Activated naive CD4-positive, alpha-beta T cell treated with anti-CD3 and anti-CD28 coated beads, Interleukin-2, amount 50 U/mL, for 16 hours (primary cell): ENCODE measurements around the gene RNF40.

Experiments
- DNase-seq: peaks from one replicate; pipeline ENCODE4 v3.0.0-alpha.2; 2020

Gene RNF40

DNA sequence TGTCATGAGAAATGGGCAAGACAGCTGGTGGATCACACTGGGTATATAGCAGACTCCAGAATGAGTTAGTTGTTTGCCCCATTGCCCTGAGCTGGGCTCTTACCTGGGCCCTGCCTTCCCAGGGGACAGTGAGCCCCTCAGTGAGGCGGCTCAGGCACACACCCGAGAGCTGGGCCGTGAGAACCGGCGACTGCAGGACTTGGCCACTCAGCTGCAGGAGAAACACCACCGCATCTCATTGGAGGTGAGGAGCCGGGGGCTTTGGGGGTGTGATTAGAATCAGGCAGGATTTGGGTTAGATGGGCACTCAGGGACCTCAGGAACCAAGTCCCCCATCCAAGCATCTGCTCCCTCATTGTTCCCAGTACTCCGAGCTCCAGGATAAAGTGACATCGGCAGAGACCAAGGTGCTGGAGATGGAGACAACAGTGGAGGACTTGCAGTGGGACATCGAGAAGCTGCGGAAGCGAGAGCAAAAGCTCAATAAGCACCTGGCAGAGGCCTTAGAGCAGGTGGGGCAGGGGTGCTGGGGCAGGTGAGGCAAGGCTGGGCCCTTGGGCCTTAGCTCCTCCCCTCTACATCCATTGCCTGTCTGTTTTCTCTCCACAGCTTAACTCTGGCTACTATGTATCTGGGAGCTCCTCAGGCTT, 2.8 kb downstream of the RNF40 start:
- DNase-seq, result no peak

DNA sequence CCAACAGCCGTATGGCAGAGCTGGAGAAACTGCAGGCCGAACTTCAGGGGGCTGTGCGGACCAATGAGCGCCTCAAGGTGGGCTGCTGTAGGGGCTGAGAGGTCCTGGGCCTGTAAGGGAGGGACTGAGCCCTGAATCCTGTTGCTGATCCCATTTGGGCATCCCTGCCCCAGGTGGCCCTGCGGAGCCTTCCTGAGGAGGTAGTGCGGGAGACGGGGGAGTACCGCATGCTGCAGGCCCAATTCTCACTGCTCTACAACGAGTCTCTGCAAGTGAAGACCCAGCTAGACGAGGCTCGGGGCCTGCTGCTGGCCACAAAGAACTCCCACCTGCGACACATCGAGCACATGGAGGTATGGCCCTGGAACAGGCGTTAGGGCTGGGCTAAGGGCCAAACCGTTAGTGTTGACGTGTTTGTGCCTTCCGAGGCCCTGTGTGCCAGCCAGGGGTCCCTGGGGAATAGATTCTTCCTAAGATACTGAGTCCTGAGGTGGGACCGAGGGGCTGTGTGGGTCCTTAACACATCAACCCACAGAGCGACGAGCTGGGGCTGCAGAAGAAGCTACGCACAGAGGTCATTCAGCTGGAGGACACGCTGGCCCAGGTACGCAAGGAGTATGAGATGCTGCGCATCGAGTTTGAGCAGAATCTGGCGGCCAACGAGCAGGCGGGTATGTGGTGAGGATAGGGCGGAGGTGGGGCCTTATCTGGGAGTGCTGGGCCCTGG, 4.2 kb downstream of the RNF40 start:
- DNase-seq, result no peak

DNA sequence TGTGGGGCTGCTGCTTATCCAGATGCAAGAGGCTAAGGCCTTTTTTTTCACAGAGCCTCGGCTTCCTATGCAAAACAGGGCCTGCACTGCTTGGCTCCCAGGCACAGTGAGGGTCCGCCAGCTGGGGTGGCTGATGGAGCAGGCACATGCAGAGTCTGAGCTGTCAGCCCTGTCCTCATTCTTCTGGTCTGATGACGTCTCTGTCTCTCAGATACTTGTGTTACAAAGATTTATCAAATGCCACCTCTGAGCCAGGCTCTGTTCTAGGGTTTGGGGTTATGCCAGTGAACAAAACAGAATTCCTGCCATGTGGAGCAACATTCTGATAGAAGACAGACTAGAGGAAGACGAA, 4.8 kb downstream of the RNF40 start:
- DNase-seq, result no peak

DNA sequence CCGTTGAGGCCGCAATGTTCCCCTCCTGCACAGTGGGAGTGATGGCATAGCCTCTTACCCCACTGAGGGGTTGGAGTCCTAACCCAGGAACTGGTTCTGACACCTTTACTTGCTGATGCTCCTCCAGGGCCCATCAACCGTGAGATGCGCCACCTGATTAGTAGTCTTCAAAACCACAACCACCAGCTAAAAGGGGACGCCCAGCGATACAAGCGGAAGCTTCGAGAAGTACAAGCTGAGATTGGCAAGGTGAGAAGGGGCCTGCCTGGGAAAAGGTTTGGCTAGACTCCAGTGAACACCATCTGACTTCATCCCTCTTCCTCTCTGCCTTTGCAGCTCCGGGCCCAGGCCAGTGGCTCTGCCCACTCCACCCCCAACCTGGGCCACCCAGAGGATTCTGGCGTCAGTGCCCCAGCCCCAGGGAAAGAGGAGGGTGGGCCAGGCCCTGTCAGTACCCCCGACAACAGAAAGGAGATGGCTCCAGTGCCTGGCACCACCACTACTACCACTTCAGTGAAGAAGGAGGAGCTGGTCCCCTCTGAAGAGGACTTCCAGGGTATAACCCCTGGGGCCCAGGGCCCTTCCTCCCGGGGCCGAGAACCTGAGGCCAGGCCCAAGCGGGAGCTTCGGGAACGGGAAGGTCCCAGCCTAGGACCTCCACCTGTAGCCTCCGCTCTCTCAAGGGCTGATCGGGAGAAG, 5.8 kb downstream of the RNF40 start:
- DNase-seq, result no peak

DNA sequence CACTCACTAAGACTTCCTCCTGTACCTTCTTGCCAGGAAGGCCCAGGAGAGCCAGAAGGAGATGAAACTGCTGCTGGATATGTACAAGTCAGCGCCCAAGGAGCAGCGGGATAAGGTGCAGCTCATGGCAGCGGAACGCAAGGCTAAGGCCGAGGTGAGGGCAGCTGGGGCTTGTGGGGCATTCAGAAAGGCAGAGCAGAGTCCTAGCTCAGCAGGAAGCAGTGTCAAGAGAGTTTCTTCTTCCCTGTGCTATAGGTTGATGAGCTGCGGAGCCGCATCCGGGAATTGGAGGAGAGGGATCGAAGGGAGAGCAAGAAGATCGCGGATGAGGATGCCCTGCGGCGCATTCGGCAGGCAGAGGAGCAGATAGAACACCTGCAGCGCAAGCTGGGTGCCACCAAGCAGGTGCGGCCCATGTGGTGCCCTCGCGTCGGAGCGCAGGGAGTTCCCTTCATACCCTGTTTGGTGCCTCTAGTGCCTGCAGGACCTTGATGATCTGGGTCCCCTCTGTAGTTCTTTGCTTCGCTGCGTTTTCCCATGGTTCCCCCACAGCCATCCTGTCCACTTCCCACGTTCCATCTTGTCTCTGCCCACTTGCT, 6.6 kb downstream of the RNF40 start:
- DNase-seq, result no peak

DNA sequence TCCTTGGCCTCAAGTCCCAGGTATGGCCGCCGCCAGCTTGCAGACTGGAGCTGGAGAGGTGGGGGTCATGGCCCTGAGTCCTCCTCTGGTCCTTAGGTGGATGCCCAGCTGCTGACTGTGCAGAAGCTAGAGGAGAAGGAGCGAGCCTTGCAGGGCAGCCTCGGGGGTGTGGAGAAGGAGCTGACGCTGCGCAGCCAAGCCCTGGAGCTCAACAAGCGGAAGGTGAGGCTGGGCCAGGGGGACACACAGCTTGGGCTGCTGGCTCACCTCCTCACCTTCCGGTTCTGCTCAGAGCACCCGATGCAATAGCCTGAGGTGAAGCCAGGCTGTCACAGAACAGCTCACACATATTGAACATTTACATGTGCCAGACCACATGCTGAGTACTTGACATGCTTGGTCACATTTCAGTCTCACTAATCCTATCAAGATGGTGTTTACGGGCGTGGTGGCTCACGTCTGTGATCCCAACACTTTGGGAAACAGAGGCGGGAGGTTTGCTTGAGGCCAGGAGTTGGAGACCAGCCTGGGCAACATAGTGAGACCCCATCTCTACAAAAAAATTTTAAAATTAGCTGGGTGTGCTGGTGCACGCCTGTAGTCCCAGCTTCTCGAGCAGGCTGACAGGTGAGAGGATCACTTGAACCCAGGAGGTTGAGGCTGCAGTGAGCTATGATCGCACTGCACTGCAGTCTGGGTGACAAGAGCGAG, 7.4 kb downstream of the RNF40 start:
- DNase-seq, result no peak

DNA sequence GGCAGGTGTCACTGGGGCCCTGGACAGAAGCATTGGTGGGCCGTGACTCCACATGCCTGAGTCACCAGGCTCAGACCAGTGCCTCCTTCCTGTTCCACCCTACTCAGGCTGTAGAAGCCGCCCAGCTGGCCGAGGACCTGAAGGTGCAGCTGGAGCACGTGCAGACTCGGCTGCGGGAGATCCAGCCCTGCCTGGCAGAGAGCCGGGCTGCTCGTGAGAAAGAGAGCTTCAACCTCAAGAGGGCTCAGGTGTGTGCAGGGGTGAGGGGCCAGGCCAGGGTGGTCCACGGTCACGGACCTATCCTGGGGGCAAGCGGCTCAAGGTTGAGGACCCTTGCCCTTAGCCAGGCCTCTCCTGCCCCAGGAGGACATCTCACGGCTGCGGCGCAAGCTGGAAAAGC, 9.6 kb downstream of the RNF40 start:
- no peak for DNase-seq

DNA sequence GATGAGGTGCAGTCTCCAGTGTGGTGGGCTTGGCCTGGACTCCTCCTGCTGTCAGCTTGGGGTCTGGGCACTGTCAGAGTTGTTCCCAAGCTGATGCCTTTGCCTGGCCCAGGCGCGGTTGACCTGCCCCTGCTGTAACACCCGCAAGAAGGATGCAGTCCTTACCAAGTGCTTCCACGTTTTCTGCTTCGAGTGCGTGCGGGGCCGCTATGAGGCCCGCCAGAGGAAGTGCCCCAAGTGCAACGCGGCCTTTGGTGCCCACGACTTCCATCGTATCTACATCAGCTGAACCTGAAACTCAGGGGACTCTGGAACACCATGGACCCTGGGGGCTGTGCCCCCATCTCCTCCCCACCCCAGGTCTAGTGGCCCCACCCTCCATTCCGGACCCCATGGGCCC, 11.7 kb downstream of the RNF40 start:
- no peak for DNase-seq

DNA sequence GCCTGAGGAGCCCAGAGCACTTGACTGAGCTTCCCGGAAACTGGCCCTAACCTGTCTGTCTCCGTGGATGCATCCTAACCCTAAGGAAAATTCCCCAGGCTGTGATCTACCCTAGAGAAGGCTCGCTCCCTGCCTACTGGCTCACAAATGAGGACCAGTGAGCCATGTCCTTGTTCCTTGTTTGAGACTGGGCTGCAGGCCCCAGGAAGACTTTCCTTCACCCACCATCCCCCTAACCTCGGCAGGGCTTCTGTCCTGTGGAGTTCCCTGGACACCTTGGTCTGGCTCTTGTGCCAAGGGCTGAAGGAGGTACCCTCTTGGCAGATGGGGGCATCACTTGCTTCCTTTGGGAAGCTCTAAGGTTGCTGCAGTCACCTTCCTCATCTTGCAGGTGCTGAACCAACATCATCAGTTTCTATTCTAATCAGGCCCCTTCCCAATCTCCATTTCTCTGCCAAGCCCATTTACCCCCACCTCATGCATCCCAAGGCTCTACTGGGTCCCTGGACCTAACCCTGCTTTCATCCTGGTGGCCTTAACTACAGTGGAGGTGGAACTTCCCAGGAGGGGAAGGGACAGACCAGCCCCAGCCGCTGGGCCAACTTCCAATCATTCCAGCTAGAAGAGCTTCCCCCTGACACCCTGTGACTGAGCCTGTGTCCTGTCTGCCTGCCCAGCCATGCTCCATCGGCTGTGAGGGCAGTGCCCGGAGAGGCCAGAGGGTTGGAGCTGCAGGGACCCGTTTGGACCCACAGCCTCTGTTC, 12.4 kb downstream of the RNF40 start:
- no peak for DNase-seq

DNA sequence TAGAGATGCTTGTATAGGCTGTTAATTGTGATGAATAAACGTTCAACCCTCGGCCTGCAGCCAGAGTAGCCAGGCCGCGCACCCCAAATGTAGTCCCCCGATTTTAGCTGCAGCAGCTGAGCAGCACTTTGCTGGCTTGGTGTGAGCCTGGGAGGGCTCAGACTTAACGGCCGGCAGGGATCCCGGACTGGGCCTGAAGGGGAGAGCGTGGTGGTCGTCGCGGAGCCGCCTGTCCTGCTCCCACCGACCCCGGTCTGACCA, 12.9 kb downstream of the RNF40 start:
- no peak for DNase-seq

DNA sequence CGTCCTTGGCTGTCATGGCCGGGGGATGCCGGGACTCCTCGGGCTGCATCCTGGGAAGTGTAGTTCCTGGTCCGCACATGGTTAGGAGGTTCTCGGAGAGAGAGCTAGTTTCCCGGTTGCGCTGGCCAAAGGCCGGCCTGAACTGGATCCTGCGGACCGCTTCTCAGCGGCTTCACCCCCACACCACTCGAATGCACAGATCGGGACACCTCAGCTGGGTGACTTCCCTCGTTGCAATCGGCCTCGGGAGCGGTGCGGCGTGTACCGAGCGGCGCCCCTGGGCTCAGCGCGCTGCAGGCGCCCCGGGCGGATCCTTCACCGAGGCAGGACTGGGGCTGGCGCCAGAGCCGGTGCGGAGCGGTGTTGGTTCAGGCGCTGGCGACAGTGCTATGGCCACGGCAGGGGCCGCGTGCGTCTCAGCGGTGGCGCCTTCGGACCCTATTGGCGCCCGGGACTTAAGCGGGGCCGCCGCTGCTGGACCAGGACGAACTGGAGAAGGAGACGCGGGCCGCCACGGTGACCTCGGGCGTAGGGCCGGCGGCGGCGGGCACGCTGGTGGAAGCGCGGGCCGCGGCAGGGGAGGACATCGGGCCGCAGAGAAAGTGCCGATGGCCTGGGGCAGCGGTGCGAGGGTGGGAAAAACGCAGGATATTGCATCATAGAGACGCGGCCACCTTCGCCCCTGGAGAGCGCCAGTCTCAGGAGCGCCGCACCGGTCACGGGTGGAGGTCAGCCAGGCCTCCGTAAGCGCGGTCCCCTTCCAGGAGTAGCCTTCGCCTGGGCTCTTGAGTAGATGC, 13.5 kb downstream of the RNF40 start:
- peak; percentile 75 for DNase-seq

DNA sequence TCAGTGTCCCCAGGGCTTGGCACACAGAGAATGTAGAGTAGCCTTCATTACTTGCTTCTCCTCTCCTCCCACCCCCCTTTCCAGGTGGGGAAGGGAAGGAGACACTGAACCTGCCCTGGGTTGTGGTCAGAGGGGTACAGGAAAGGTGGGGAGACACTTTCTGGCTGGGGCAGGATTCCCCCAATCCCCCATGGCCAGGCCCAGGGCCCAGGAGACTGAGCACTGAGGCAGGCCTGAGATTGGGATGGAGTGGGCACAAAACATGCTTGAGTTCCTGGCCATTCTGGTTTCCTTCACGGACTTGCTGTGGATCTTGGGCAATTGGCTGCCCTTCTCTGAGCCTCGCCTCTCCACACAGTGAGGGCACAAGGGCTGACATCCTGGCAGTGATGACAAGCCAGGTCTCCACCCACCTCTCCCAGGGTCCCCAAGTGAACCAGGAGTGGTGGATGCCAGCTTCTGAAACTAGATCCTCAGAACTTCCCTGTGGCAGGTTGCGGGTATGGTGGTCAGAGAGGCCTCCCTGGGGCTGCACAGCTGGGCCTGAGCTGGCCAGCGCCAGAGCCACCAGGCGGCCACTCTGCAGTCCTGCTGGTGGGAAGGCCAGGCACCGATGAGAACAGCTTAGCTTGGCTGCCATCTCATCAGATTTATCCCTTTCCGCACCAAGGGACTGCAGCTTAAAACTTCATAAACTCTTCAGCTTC, 15.6 kb downstream of the RNF40 start:
- no peak for DNase-seq

DNA sequence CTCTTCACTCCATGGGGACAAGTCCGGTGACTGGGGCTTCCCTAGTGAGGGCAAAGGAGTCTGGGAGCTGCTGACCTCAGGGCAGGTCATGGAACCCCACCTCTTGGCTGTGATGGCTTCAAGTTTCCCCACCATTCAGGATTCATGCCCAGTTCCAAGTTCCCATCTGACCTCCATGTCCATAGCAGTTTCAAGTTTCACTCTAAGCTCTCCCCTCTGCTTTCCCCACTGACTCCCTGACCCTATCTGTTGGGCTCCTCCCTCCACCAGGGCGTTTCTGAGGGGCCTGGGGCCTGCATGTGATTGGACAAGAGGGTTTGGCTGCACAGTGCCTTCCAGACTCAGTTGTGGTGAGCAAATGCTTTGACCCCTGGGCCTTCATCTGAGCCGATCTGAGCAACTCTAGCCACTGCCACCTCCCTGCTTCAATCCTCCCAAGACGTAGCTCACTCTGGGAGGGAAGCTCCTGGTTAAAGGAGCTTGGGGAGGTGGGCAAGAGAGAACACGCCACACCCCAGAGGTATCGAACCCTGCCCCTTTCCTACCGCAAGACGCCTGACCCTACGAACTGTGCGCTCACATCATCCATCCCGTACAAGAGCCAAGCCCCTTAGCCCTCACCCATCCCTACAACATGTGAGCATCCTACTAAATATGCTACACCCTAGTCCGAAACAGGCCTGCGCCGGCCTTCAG, 16.6 kb downstream of the RNF40 start:
- no peak for DNase-seq

DNA sequence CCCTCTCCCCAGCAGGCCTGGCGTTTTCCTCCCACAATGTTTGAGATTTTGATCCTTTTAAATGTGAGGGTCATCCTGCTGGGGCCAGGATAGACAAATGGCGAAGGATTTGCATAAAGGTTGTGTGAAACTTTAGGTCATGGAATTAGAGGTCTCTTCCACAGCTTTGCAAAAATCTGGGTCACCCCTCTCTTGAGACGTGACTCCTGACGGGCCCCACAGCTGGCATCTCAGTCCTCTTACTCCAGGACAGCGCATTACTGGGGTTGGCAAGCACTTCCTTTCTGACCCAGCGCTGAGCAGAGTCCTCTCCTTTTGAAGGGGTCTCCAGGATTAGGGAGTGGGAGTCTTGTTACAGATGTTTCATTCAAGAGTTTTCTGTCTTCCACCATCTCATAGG, 17.5 kb downstream of the RNF40 start:
- DNase-seq, result no peak

DNA sequence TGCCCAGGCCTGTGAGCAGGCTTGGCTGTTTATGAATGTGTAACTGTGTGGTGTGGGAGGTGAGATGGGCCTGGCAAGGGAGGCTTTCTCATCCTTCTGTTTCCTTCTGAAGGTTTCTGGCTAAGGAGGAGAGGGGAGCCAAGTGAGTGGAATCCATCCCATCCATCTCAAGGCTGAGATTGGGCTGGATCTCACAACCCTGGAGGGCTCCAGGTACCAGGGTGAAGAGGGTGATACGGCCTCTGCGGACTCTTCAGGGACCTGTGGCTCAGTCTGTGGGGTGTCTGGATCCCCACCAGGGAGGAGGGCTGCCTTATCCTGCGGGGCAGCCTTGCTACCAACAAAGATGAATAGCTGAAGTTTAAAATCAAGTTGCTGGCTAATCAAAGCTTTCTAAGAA, 17.9 kb downstream of the RNF40 start:
- no peak for DNase-seq

DNA sequence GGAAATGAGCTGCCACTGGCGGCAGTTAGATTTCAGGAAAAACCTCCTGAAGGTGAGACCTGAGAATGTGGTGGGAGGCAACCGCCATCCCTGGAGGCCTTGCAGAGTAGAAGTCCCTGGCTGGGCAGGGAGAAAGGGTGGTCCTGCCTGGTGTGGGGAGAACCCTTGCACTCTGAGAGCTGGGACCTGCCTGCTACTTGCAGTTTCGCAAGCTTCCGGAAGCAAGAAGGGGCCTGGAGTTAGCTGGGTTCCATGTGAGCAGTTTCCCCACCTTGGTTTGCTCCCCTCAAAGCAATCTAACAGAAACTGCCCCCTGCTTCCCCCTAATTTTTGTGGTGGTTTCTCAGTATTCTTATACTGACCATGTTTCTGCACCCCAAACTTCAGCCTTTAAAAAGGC, 18.4 kb downstream of the RNF40 start:
- DNase-seq, result no peak

DNA sequence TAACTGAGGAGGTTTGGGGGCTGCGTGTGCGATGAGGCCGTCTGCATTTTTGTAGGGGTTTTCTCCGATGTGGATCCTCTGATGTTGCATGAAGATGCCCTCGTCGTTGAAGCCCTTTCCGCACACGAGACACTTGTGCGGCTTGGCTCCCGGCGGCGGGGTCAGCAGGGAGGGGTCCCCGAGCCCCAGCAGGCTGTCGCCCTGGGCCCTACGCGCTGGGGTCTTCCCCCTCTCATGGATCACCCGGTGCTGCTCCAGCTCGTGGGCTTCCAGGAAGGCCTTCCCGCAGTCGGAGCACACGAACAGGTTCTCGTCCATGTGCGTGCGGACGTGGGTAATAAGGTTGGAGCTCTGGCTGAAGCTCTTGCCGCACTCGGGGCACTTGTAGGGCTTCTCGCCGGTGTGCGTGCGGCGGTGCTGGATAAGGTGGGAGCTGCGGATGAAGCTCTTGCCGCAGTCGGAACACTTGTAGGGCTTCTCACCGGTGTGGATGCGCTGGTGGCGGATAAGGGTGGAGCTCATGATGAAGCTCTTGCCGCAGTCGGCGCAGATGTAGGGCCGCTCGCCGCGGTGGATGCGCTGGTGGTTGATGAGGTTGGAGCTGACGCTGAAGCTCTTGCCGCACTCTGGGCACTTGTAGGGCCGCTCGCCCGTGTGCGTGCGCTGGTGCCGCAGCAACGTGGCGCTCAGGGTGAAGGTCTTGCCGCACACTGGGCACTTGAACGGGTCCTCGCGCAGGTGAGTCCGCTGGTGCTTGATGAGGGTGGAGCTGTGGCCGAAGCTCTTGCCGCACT, 20.6 kb downstream of the RNF40 start:
- DNase-seq, result no peak

DNA sequence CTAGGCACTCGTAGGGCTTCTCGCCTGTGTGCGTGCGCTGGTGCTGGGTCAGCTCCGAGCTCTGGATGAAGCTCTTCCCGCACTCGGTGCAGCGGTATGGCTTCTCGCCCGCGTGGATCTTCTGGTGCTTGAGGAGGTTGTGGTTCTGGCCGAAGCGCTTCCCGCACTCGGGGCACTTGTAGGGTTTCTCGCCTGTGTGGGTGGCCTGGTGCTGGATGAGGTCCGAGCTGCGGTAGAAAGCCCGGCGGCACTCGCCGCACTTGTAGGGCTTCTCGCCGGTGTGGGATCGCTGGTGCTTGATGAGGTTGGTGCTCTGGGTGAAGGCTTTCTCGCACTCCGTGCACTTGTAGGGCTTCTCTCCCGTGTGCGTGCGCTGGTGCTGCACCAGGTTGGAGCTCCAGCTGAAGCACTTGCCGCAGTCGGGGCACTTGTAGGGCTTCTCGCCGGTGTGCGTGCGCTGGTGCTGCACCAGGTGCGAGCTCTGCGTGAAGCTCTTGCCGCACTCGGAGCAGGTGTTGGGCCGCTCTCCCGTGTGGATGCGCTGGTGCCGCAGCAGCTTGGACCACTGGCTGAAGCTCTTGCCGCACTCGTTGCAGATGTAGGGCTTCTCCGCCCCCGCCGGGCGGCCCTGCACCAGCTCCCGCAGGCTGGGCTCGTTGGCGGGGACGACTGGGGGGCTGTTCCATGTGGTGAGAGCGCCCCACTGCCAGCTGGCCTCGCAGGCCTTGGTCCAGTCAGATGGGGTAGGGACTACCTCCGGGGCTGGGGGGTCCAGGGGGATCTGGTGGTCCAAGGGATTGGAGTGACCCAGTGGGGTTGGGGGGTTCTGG, 21.4 kb downstream of the RNF40 start:
- no peak for DNase-seq

DNA sequence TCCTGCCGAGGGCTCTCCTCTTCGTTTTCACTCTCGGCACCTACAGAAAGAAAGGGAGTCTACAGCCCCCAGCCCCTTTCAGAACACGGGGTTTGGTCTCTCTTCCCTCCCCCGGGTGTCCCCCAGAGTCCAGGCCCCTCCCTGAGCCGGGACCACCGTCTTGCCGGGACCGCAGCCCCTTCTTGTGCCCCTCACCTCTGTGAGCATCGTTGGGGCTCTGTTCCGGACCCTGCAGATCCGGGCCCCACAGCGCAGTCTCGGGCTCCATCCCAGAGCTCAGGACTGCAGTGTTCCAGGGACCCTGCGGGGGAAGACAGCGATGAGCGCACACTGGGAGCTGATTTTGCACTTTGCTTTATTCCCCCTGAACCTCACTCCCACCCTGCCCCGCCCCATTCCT, 22.1 kb downstream of the RNF40 start:
- no peak for DNase-seq
